ENCODE measurements around the gene SMYD5. TPM values are rescaled to one million over a fixed set of nuclear protein-coding genes. Genes with fewer than 3 reads are reported as not detected.
"Not testable (repeated sequence)": the region's sequence is repeated elsewhere in the genome, so short reads cannot be mapped to it uniquely, and the experiment has no call there.

Gene SMYD5
- total RNA-seq, 3 donors from 2014 or later = 14.1 to 21.6 (median 18.3) TPM

- DNase-seq (ENCODE audit: low spot score in 2 of 2) = peak; percentile 72 to 89
- H3K9me3 ChIP-seq = no peaks in the 10 kb centered on the region
- peak overlapping the region; percentile 50 to 77 (median 62) for H3K4me3 ChIP-seq
- intact Hi-C loops (cut with DNase I; ENCODE audit: low total_unique reads) = loop anchor here (10.0 kb wide), 3 partner anchors 92 to 282 kb away; no protein-coding TSS in a partner anchor
- no peaks in the 10 kb centered on the region for H3K4me1 ChIP-seq
- H3K27ac ChIP-seq = peak overlapping the region; percentile 58 to 92
- H3K27me3 ChIP-seq = peaks cover 0 to 19% of the 10 kb centered on the region in 2 donors
- H3K36me3 ChIP-seq = no peaks in the 10 kb centered on the region
- TF ChIP-seq CTCF (IDR thresholded peaks at IDR 0.05) (peak; percentile 93 to 98 (median 93)), POLR2AphosphoS5 (IDR thresholded peaks at IDR 0.05) (peak; percentile 17 to 65 (median 23)), POLR2A (IDR thresholded peaks at IDR 0.05) (no peak)
Observed at GRCh38 chr2:73176881-73177644, 37.0 kb upstream of the SMYD5 start.

- Histone ChIP-seq H3K4me3 (peak overlapping the region in 2 of 3 donors; percentile 62 to 77), H3K9me3 (no peaks in the 10 kb centered on the region), H3K27me3 (peaks cover 0 to 19% of the 10 kb centered on the region in 2 donors), H3K27ac (peak overlapping the region; percentile 58 to 92), H3K36me3 (no peaks in the 10 kb centered on the region), H3K4me1 (no peaks in the 10 kb centered on the region)
- TF ChIP-seq POLR2A (IDR thresholded peaks at IDR 0.05) (no peak), POLR2AphosphoS5 (IDR thresholded peaks at IDR 0.05) (no peak), CTCF (IDR thresholded peaks at IDR 0.05) (no peak)
- intact Hi-C loops (cut with DNase I; ENCODE audit: low total_unique reads) = loop anchor here (10.0 kb wide), 3 partner anchors 93 to 283 kb away; no protein-coding TSS in a partner anchor
- DNase-seq (ENCODE audit: low spot score in 2 of 2) = no peak
Observed at GRCh38 chr2:73177645-73178255, 36.3 kb upstream of the SMYD5 start.

GRCh38 chr2:73185965-73186364 lies 28.1 kb upstream of the SMYD5 start:
- no peak for TF ChIP-seq CTCF (IDR thresholded peaks at IDR 0.05)
- no peak for TF ChIP-seq POLR2AphosphoS5 (IDR thresholded peaks at IDR 0.05)
- no peak for TF ChIP-seq POLR2A (IDR thresholded peaks at IDR 0.05)
- no peaks in the 10 kb centered on the region for H3K36me3 ChIP-seq
- no peak for DNase-seq (ENCODE audit: low spot score in 2 of 2)
- no peak overlapping the region for H3K27ac ChIP-seq
- H3K4me1 ChIP-seq = no peaks in the 10 kb centered on the region
- H3K9me3 ChIP-seq = peaks cover 0 to 11% of the 10 kb centered on the region in 2 donors
- intact Hi-C loops (cut with DNase I; ENCODE audit: low total_unique reads) = no loop called here
- no peaks in the 10 kb centered on the region for H3K27me3 ChIP-seq
- H3K4me3 ChIP-seq = no peak overlapping the region

- Histone ChIP-seq H3K9me3 (peaks cover 0 to 11% of the 10 kb centered on the region in 2 donors), H3K4me3 (no peak overlapping the region), H3K27ac (no peak overlapping the region), H3K4me1 (no peaks in the 10 kb centered on the region), H3K27me3 (no peaks in the 10 kb centered on the region), H3K36me3 (no peaks in the 10 kb centered on the region)
- no peak for DNase-seq (ENCODE audit: low spot score in 2 of 2)
- intact Hi-C loops (cut with DNase I; ENCODE audit: low total_unique reads) = no loop called here
- TF ChIP-seq POLR2AphosphoS5 (IDR thresholded peaks at IDR 0.05) (no peak), POLR2A (IDR thresholded peaks at IDR 0.05) (no peak), CTCF (IDR thresholded peaks at IDR 0.05) (no peak)
Observed at GRCh38 chr2:73187549-73187948, 26.5 kb upstream of the SMYD5 start.

GRCh38 chr2:73197579-73197978 lies 16.5 kb upstream of the SMYD5 start:
- H3K27me3 ChIP-seq = peaks cover 0 to 44% of the 10 kb centered on the region in 2 donors
- H3K4me3 ChIP-seq = no peak overlapping the region
- no peaks in the 10 kb centered on the region for H3K9me3 ChIP-seq
- no peak for TF ChIP-seq CTCF (IDR thresholded peaks at IDR 0.05)
- no peak for TF ChIP-seq POLR2A (IDR thresholded peaks at IDR 0.05)
- TF ChIP-seq POLR2AphosphoS5 (IDR thresholded peaks at IDR 0.05) = no peak
- H3K4me1 ChIP-seq = peaks cover 0 to 1% of the 10 kb centered on the region in 2 donors
- no peak for DNase-seq (ENCODE audit: low spot score in 2 of 2)
- intact Hi-C loops (cut with DNase I; ENCODE audit: low total_unique reads) = no loop called here
- no peaks in the 10 kb centered on the region for H3K36me3 ChIP-seq
- H3K27ac ChIP-seq = no peak overlapping the region

GRCh38 chr2:73200281-73200680 lies 13.8 kb upstream of the SMYD5 start:
- DNase-seq (ENCODE audit: low spot score in 2 of 2); H3K4me3 ChIP-seq; H3K9me3 ChIP-seq; H3K36me3 ChIP-seq; H3K4me1 ChIP-seq; H3K27ac ChIP-seq; intact Hi-C loops (cut with DNase I; ENCODE audit: low total_unique reads): not testable (repeated sequence)
- H3K27me3 ChIP-seq = peaks cover 4 to 60% of the 10 kb centered on the region in 2 donors

All from breast epithelium (tissue), 4 donors.